T-helper 1 cell treated with Interleukin-12 subunit alpha and Interleukin-12 subunit beta and Interleukin-4 antibody, amounts not matched to agents 30 μg/mL and 1 μg/mL, for 36 hours (primary cell): Measurements from ENCODE around the gene CAPZB.
A peak's percentile ranks its signal among the peaks of the same experiment; 100 is the strongest.
"Not testable (repeated sequence)": the region's sequence is repeated elsewhere in the genome, so short reads cannot be mapped to it uniquely, and the experiment has no call there.

Source experiments
- H3K27ac Mint-ChIP-seq: one replicate; pipeline ENCODE4 v1.8.0; 2021; ENCODE audit warnings: mild to moderate bottlenecking, mixed read lengths
- H3K27me3 Mint-ChIP-seq: one replicate; pipeline ENCODE4 v1.8.0; 2021; ENCODE audit warnings: low read depth, mixed read lengths
- H3K36me3 Mint-ChIP-seq: one replicate; pipeline ENCODE4 v1.8.0; 2021; ENCODE audit warnings: low read depth, mixed read lengths
- H3K4me1 Mint-ChIP-seq: one replicate; pipeline ENCODE4 v1.8.0; 2021; ENCODE audit warnings: low read depth, mixed read lengths
- H3K4me3 Mint-ChIP-seq: one replicate; pipeline ENCODE4 v1.8.0; 2021; ENCODE audit warnings: mild to moderate bottlenecking, moderate library complexity, mixed read lengths
- H3K9me3 Mint-ChIP-seq: one replicate; pipeline ENCODE4 v1.8.0; 2021; ENCODE audit warnings: mixed read lengths

CAPZB gene

GRCh38 chr1:19485362-19486187, at the start of gene CAPZB:
TSS of gene CAPZB (minus strand) at chr1:19485539. CDS start at chr1:19485438, 101 bp downstream.
- peak within 1 kb of the TSS; percentile 95 for H3K4me3 Mint-ChIP-seq
- H3K36me3 Mint-ChIP-seq: peaks cover 19% of the 10 kb centered on the region
- H3K4me1 Mint-ChIP-seq: peaks cover 43% of the 10 kb centered on the region
- H3K27me3 Mint-ChIP-seq: no peaks in the 10 kb centered on the region
- H3K9me3 Mint-ChIP-seq: no peaks in the 10 kb centered on the region
- peak within 1 kb of the TSS; percentile 90 for H3K27ac Mint-ChIP-seq

- H3K4me3 Mint-ChIP-seq: no peak overlapping the region
- H3K27me3 Mint-ChIP-seq: no peaks in the 10 kb centered on the region
- peaks cover 2% of the 10 kb centered on the region for H3K36me3 Mint-ChIP-seq
- H3K9me3 Mint-ChIP-seq: peaks cover 17% of the 10 kb centered on the region
- no peak overlapping the region for H3K27ac Mint-ChIP-seq
- peaks cover 3% of the 10 kb centered on the region for H3K4me1 Mint-ChIP-seq
Observed at GRCh38 chr1:19534281-19534680, 48.9 kb upstream of the CAPZB start.

GRCh38 chr1:19533626-19534025, 48.3 kb upstream of the CAPZB start:
- Mint-ChIP-seq H3K4me3 (no peak overlapping the region), H3K36me3 (peaks cover 2% of the 10 kb centered on the region), H3K9me3 (peaks cover 17% of the 10 kb centered on the region), H3K27ac (peak overlapping the region; percentile 22), H3K4me1 (peaks cover 3% of the 10 kb centered on the region), H3K27me3 (no peaks in the 10 kb centered on the region)

- Mint-ChIP-seq H3K9me3 (peaks cover 16% of the 10 kb centered on the region), H3K4me3 (no peak overlapping the region), H3K36me3 (peaks cover 2% of the 10 kb centered on the region), H3K27ac (no peak overlapping the region), H3K4me1 (peaks cover 3% of the 10 kb centered on the region), H3K27me3 (no peaks in the 10 kb centered on the region)
Observed at GRCh38 chr1:19532519-19532918, 47.2 kb upstream of the CAPZB start.

- Mint-ChIP-seq H3K4me1 (peaks cover 3% of the 10 kb centered on the region), H3K9me3 (peaks cover 8% of the 10 kb centered on the region), H3K27me3 (peaks cover 4% of the 10 kb centered on the region), H3K36me3 (peaks cover 2% of the 10 kb centered on the region), H3K4me3 (no peak overlapping the region), H3K27ac (no peak overlapping the region)
Observed at GRCh38 chr1:19529664-19530063, 44.3 kb upstream of the CAPZB start.

GRCh38 chr1:19528438-19528837, 43.1 kb upstream of the CAPZB start:
- H3K27ac Mint-ChIP-seq: no peak overlapping the region
- H3K4me1 Mint-ChIP-seq: peaks cover 3% of the 10 kb centered on the region
- peaks cover 4% of the 10 kb centered on the region for H3K27me3 Mint-ChIP-seq
- H3K9me3 Mint-ChIP-seq: peaks cover 8% of the 10 kb centered on the region
- no peak overlapping the region for H3K4me3 Mint-ChIP-seq
- H3K36me3 Mint-ChIP-seq: peaks cover 2% of the 10 kb centered on the region

- H3K9me3 Mint-ChIP-seq: peaks cover 8% of the 10 kb centered on the region
- peaks cover 4% of the 10 kb centered on the region for H3K27me3 Mint-ChIP-seq
- H3K27ac Mint-ChIP-seq: no peak overlapping the region
- H3K4me1 Mint-ChIP-seq: peaks cover 3% of the 10 kb centered on the region
- H3K36me3 Mint-ChIP-seq: peaks cover 2% of the 10 kb centered on the region
- H3K4me3 Mint-ChIP-seq: no peak overlapping the region
Observed at GRCh38 chr1:19525607-19526545, 40.5 kb upstream of the CAPZB start.

GRCh38 chr1:19524791-19525190, 39.5 kb upstream of the CAPZB start:
- Mint-ChIP-seq H3K27ac (no peak overlapping the region), H3K4me3 (no peak overlapping the region), H3K4me1 (peaks cover under 1% of the 10 kb centered on the region), H3K36me3 (peaks cover 2% of the 10 kb centered on the region), H3K9me3 (peaks cover 8% of the 10 kb centered on the region), H3K27me3 (peaks cover 4% of the 10 kb centered on the region)

GRCh38 chr1:19522570-19522969, 37.2 kb upstream of the CAPZB start:
- not testable (repeated sequence) for H3K4me3 Mint-ChIP-seq, H3K27me3 Mint-ChIP-seq, H3K36me3 Mint-ChIP-seq, H3K4me1 Mint-ChIP-seq, H3K27ac Mint-ChIP-seq
- H3K9me3 Mint-ChIP-seq: peaks cover 12% of the 10 kb centered on the region

- peaks cover 3% of the 10 kb centered on the region for H3K27me3 Mint-ChIP-seq
- H3K27ac Mint-ChIP-seq: no peak overlapping the region
- no peaks in the 10 kb centered on the region for H3K4me1 Mint-ChIP-seq
- no peak overlapping the region for H3K4me3 Mint-ChIP-seq
- H3K36me3 Mint-ChIP-seq: peaks cover 4% of the 10 kb centered on the region
- peaks cover 15% of the 10 kb centered on the region for H3K9me3 Mint-ChIP-seq
Observed at GRCh38 chr1:19521411-19521810, 36.1 kb upstream of the CAPZB start.

- H3K27me3 Mint-ChIP-seq: no peaks in the 10 kb centered on the region
- no peak overlapping the region for H3K27ac Mint-ChIP-seq
- no peaks in the 10 kb centered on the region for H3K4me1 Mint-ChIP-seq
Observed at GRCh38 chr1:19517017-19517416, 31.7 kb upstream of the CAPZB start.

GRCh38 chr1:19515201-19515600, 29.9 kb upstream of the CAPZB start:
- Mint-ChIP-seq H3K27me3 (no peaks in the 10 kb centered on the region), H3K27ac (no peak overlapping the region), H3K4me1 (no peaks in the 10 kb centered on the region), H3K9me3 (peaks cover 8% of the 10 kb centered on the region), H3K36me3 (peaks cover 2% of the 10 kb centered on the region), H3K4me3 (no peak overlapping the region)

More at GRCh38 chr1:19517017-19517416, 31.7 kb upstream of the CAPZB start:
- peaks cover 15% of the 10 kb centered on the region for H3K9me3 Mint-ChIP-seq
- no peak overlapping the region for H3K4me3 Mint-ChIP-seq
- H3K36me3 Mint-ChIP-seq: peaks cover 4% of the 10 kb centered on the region

- peaks cover 8% of the 10 kb centered on the region for H3K9me3 Mint-ChIP-seq
- H3K36me3 Mint-ChIP-seq: peaks cover 3% of the 10 kb centered on the region
- H3K4me1 Mint-ChIP-seq: no peaks in the 10 kb centered on the region
- H3K4me3 Mint-ChIP-seq: no peak overlapping the region
- no peak overlapping the region for H3K27ac Mint-ChIP-seq
- no peaks in the 10 kb centered on the region for H3K27me3 Mint-ChIP-seq
Observed at GRCh38 chr1:19514391-19514831, 29.1 kb upstream of the CAPZB start.

- H3K9me3 Mint-ChIP-seq: peaks cover 3% of the 10 kb centered on the region
- no peak overlapping the region for H3K4me3 Mint-ChIP-seq
- peaks cover 2% of the 10 kb centered on the region for H3K36me3 Mint-ChIP-seq
- no peaks in the 10 kb centered on the region for H3K27me3 Mint-ChIP-seq
- peaks cover 5% of the 10 kb centered on the region for H3K4me1 Mint-ChIP-seq
- H3K27ac Mint-ChIP-seq: no peak overlapping the region
Observed at GRCh38 chr1:19512545-19512944, 27.2 kb upstream of the CAPZB start.
